ENCODE measurements around the gene CRABP1.

The CRABP1 gene

GRCh38 chr15:78350058-78350457 lies 9.9 kb downstream of the CRABP1 start:
- no peak for TF ChIP-seq CTCF (IDR thresholded peaks at IDR 0.05; ENCODE audit: extremely low read depth, missing control alignments)
- DNase-seq (ENCODE audit: low spot score) = no peak

GRCh38 chr15:78351539-78351938 lies 11.4 kb downstream of the CRABP1 start:
- DNase-seq (ENCODE audit: low spot score) = no peak

GRCh38 chr15:78353093-78353492 lies 12.9 kb downstream of the CRABP1 start:
- no peak for TF ChIP-seq CTCF (IDR thresholded peaks at IDR 0.05; ENCODE audit: extremely low read depth, missing control alignments)
- DNase-seq (ENCODE audit: low spot score) = no peak

More at GRCh38 chr15:78351539-78351938, 11.4 kb downstream of the CRABP1 start:
- no peak for TF ChIP-seq CTCF (IDR thresholded peaks at IDR 0.05; ENCODE audit: extremely low read depth, missing control alignments)

GRCh38 chr15:78355177-78355576 lies 15.0 kb downstream of the CRABP1 start:
- no peak for TF ChIP-seq CTCF (IDR thresholded peaks at IDR 0.05; ENCODE audit: extremely low read depth, missing control alignments)
- no peak for DNase-seq (ENCODE audit: low spot score)

- DNase-seq (ENCODE audit: low spot score) = no peak
- no peak for TF ChIP-seq CTCF (IDR thresholded peaks at IDR 0.05; ENCODE audit: extremely low read depth, missing control alignments)
Measured at GRCh38 chr15:78358102-78358870, 18.1 kb downstream of the CRABP1 start.

- TF ChIP-seq CTCF (IDR thresholded peaks at IDR 0.05; ENCODE audit: extremely low read depth, missing control alignments) = no peak
- no peak for DNase-seq (ENCODE audit: low spot score)
Measured at GRCh38 chr15:78359041-78359808, 19.1 kb downstream of the CRABP1 start.

GRCh38 chr15:78360367-78360801 lies 20.2 kb downstream of the CRABP1 start:
- TF ChIP-seq CTCF (IDR thresholded peaks at IDR 0.05; ENCODE audit: extremely low read depth, missing control alignments) = no peak
- no peak for DNase-seq (ENCODE audit: low spot score)

Measured in GM20000 (cell line).